Keratinocyte (primary cell): ENCODE results near the gene SPSB2.

Experiments
- EZH2 ChIP-seq: IDR thresholded peaks from one replicate; pipeline ENCODE4 v1.6.1; 2012; ENCODE audit warnings: inconsistent platforms, mild to moderate bottlenecking, low read length, moderate library complexity
- TF ChIP-seq, protein P1 (sequence below), 3 experiments: IDR thresholded peaks in 1 of 3; conservative IDR thresholded peaks in 1 of 3; optimal IDR thresholded peaks in 1 of 3; 2 replicates in 2 of 3; 3 replicates in 1 of 3; pipeline versions ENCODE3 to v1.5.1; 2011; ENCODE audit warnings: low read length in 3 of 3, mild to moderate bottlenecking in 3 of 3, moderate library complexity in 2 of 3, control low read depth in 1 of 3, inconsistent platforms in 1 of 3; ENCODE audit not compliant: insufficient read depth in 2 of 3; ENCODE audit errors: extremely low read depth in 1 of 3

DNA sequence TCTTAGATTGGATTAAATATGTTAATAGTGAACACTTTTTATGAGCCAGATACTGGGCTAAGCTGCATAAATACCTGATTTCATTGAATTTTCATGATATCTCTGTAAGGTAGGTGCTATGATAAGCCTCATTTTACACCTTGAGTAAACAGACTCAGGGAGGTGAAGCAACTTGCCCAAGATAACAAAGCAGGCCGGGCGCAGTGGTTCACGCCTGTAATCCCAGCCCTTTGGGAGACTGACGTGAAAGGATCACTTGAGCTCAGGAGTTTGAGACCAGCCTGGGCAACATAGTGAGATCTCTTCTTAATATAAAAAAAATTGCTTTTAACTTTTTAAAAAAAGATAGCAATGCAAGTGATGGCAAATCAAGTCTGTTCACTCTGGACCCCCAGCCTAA, 31.0 kb downstream of the SPSB2 start:
- TF ChIP-seq EZH2 = no peak
- TF ChIP-seq, protein P1, sequence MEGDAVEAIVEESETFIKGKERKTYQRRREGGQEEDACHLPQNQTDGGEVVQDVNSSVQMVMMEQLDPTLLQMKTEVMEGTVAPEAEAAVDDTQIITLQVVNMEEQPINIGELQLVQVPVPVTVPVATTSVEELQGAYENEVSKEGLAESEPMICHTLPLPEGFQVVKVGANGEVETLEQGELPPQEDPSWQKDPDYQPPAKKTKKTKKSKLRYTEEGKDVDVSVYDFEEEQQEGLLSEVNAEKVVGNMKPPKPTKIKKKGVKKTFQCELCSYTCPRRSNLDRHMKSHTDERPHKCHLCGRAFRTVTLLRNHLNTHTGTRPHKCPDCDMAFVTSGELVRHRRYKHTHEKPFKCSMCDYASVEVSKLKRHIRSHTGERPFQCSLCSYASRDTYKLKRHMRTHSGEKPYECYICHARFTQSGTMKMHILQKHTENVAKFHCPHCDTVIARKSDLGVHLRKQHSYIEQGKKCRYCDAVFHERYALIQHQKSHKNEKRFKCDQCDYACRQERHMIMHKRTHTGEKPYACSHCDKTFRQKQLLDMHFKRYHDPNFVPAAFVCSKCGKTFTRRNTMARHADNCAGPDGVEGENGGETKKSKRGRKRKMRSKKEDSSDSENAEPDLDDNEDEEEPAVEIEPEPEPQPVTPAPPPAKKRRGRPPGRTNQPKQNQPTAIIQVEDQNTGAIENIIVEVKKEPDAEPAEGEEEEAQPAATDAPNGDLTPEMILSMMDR (optimal IDR thresholded peaks at IDR 0.05 in 1 of 3, IDR thresholded peaks at IDR 0.05 in 1 of 3, conservative IDR thresholded peaks at IDR 0.05 in 1 of 3; ENCODE audit: extremely low read depth in 1 of 3, insufficient read depth in 2 of 3, low read length in 3 of 3) = no peak
